Heart left ventricle (tissue), 16 donors: ENCODE data around the gene PARVA. TPM values are rescaled to one million over a fixed set of nuclear protein-coding genes. Genes with fewer than 3 reads are reported as not detected.

ENCODE experiments used
- ATAC-seq, 4 donors: fragments of 200-7000 bp; cut with Tn5 transposase; one replicate each; pipeline ENCODE4 v1.9.1; 2020 to 2022; ENCODE audit warnings: moderate library complexity in 4 of 4, mild to moderate bottlenecking in 3 of 4, moderate number of reproducible peaks in 1 of 4
- DNase-seq, 5 donors: peaks; one replicate each; pipeline ENCODE4 v3.0.0-alpha.2; 2020
- H3K27ac ChIP-seq, 12 donors: fragments of 200-600 bp; sonication (generic) in 4 of 12; one replicate each; pipeline versions ENCODE4 v1.5.0 to v1.8.0; 2016 to 2022; ENCODE audit warnings: mild to moderate bottlenecking in 2 of 12
- H3K27me3 ChIP-seq, 9 donors: fragments of 200-600 bp; sonication (generic) in 2 of 9; one replicate each; pipeline versions ENCODE4 v1.5.1 to v1.8.0; 2016 to 2022; ENCODE audit warnings: mild to moderate bottlenecking in 3 of 9
- H3K36me3 ChIP-seq, 9 donors: fragments of 200-600 bp; sonication (generic) in 2 of 9; one replicate each; pipeline versions ENCODE4 v1.5.0 to v1.8.0; 2018 to 2022; ENCODE audit warnings: mild to moderate bottlenecking in 2 of 9
- H3K4me1 ChIP-seq, 12 donors: fragments of 200-600 bp; sonication (generic) in 4 of 12; one replicate each; pipeline versions ENCODE4 v1.5.0 to v1.8.0; 2016 to 2022; ENCODE audit warnings: mild to moderate bottlenecking in 3 of 12
- H3K4me3 ChIP-seq, 12 donors: fragments of 200-600 bp; sonication (generic) in 4 of 12; one replicate each; pipeline versions ENCODE4 v1.5.0 to v1.8.0; 2017 to 2022; ENCODE audit warnings: mild to moderate bottlenecking in 9 of 12, moderate library complexity in 4 of 12
- H3K9me3 ChIP-seq, 12 donors: fragments of 200-600 bp; sonication (generic) in 4 of 12; one replicate each; pipeline versions ENCODE4 v1.5.0 to v1.8.0; 2016 to 2022; ENCODE audit warnings: mild to moderate bottlenecking in 1 of 12
- CTCF ChIP-seq, 12 donors: fragments of 200-600 bp; sonication (generic) in 4 of 12; IDR thresholded peaks; one replicate each; pipeline versions ENCODE4 v1.5.0 to v1.8.0; 2018 to 2022; ENCODE audit warnings: antibody characterized with exemption in 12 of 12, mild to moderate bottlenecking in 5 of 12
- POLR2A ChIP-seq, 2 donors: fragments of 450-650 bp; IDR thresholded peaks; one replicate each; pipeline ENCODE4 v1.6.1; 2017; ENCODE audit warnings: antibody characterized with exemption in 2 of 2, mild to moderate bottlenecking in 2 of 2, moderate library complexity in 2 of 2
- WGBS, 4 donors: extraction: QIAGEN DNeasy Blood & Tissue Kit in 2 of 4; methylation state at CpG; one replicate each; pipeline versions ENCODE4 v1.1.5 to v1.1.7; 2013 to 2018; 5-methylcytosine and 5-hydroxymethylcytosine counted together
- intact Hi-C, 10 donors: fragments of 100-400 bp; cut with DNase I; formaldehyde crosslinking; loops; one replicate each; pipeline versions ENCODE4 v1.11.1 to v1.14.2; 2022
- polyA plus RNA-seq, 2 donors: library from polyadenylated mRNA; stranded (reverse); fragments of 200-250 nt; gene quantifications; one replicate each; pipeline ENCODE4 v1.2.3, GENCODE V29; 2013
- total RNA-seq, 9 donors: library from RNA; depleted of rRNA in 2 of 9; stranded (reverse); fragments of >200 nt in 2 of 9; fragmentation: NEBNext Ultra II Directional in 3 of 9; extraction: Animal tissue kit (Norgen Biotek cat#: 25700) in 3 of 9; gene quantifications; one replicate each; pipeline versions ENCODE4 v1.1.0 to v1.2.4, GENCODE V29; 2016 to 2023
- donor health status: ischemic (EF 13 %, LVEDD 7.1; RV severe dilation, severe dysfunction).
- donor health status: healthy with polysubstance abuse.
- donor health status: DM: no; HTN: yes; CAD: no.
- donor health status: DM: no; HTN: no; CAD: no.
- donor health status: ischemic (EF 25% LVEDD 6.9; RV normal size, moderate dysfunction).
- donor health status: ischemic (EF 25% LVEDD 5.7; RV mildly dilated, moderate dysfunction).
- donor health status: healthy.
- donor health status: DM: yes; HTN: yes; CAD: no.
- donor health status: ischemic (EF 35%, LVEDD 5.7; RV mildly dilated, moderate dysfunction).
- donor health status: nonischemic (EF 11% LVEDD 7.7; RV severe dilation, severe dysfunction).
- donor health status: DM: yes; HTN: yes; CAD: no.
- donor health status: PGD.
- donor health status: ischemic (EF 29% LVEDD 5.4; RV normal size, mild dysfunction).
- donor health status: nonischemic (EF 23%, LVEDD 6.1; RV moderate dilation, normal function).

Gene PARVA
- total and polyA plus RNA-seq, 11 donors = 22.7 to 99.2 (median 65.9) TPM

DNA sequence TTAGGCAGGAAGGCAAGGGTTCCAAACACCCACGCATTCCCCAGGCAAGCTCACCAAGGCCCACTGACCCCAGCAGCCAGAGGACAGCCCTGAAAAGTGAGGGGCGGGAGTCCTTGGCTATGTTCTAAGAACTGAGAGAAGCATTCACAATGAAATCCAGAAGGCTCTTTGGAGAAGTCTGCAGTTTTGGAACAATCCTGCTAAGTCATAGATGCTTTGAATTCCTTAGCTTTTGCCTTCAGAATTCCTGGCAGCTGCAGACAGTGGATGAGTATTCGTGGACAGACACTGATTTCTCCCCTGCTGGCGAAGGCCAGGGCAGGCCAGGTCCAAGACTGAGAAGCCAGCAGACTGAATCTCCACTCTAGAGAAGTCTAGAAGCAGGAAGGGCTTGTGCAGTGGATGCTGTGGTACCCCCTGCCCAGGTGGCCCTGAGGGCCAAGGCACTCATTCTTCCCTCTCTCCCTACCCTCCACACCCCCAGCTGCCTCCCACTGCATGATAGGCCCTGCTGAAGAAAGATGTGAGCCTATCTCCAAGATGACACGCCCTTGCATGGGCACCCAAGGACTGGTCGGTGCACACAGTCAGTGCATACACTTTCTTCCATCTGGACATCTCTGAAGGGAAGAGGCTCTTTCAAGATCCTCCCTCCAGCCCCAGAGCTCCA lies 163.7 kb downstream of the PARVA start:
- no peak for DNase-seq
- Histone ChIP-seq H3K27ac (peak overlapping the region in 1 of 12 donors; percentile 70), H3K4me3 (no peak overlapping the region), H3K36me3 (no peaks in the 10 kb centered on the region), H3K4me1 (peaks cover 0 to 21% (median 8%) of the 10 kb centered on the region in 12 donors), H3K9me3 (no peaks in the 10 kb centered on the region), H3K27me3 (no peaks in the 10 kb centered on the region)
- WGBS, 4 donors = 58 to 79% (median 73%) methylated on average over 6 of the region's 6 CpGs
- ATAC-seq = peak in 3 of 4 donors; percentile 10 to 44 (median 24)
- peak in 2 of 12 donors; percentile 6 to 11 for TF ChIP-seq CTCF (IDR thresholded peaks at IDR 0.05)
- TF ChIP-seq POLR2A (IDR thresholded peaks at IDR 0.05) = no peak
- intact Hi-C loops = no loop called here

DNA sequence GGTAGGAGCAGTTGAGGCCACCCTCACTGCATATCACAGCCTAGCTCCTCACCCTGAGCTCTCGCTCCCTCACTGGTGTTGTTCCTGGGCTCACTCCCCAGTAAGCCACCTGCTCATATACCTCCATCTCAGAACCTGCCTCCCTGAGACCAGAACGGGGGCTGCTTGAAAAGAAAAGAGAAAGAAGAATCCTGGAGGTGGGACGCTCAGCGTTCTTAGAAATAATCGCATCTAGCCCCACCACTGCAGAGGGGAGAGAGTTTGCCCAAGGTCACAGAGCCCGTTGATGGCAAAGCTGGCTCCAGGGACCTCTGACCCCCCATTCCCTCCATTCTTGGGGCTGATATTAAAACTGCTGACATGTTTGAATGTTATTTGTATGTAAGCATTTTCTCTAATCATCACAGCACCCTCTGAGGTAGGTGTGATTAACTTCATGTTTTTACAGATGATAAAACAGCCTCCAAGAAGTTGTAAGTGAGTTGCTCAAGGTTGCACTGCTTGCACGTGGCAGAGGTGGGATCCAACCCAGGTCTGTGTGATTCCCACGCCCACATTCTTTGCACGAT lies 164.3 kb downstream of the PARVA start:
- Histone ChIP-seq H3K36me3 (no peaks in the 10 kb centered on the region), H3K9me3 (no peaks in the 10 kb centered on the region), H3K27me3 (no peaks in the 10 kb centered on the region), H3K4me3 (no peak overlapping the region), H3K27ac (peak overlapping the region in 1 of 12 donors; percentile 70), H3K4me1 (peaks cover 0 to 21% (median 8%) of the 10 kb centered on the region in 12 donors)
- intact Hi-C loops = no loop called here
- TF ChIP-seq POLR2A (IDR thresholded peaks at IDR 0.05) (no peak), CTCF (IDR thresholded peaks at IDR 0.05) (no peak)
- 91 to 93% (median 92%) methylated on average over 9 of the region's 9 CpGs for WGBS, 4 donors
- no peak for DNase-seq
- no peak for ATAC-seq

GRCh38 chr11:12542186-12542935 lies 165.0 kb downstream of the PARVA start:
- TF ChIP-seq CTCF (IDR thresholded peaks at IDR 0.05) = no peak
- H3K27ac ChIP-seq = no peak overlapping the region
- H3K27me3 ChIP-seq = no peaks in the 10 kb centered on the region
- H3K4me1 ChIP-seq = peaks cover 0 to 21% (median 8%) of the 10 kb centered on the region in 12 donors
- DNase-seq (no peak), ATAC-seq (no peak)
- H3K9me3 ChIP-seq = no peaks in the 10 kb centered on the region
- no peaks in the 10 kb centered on the region for H3K36me3 ChIP-seq
- H3K4me3 ChIP-seq = no peak overlapping the region
- WGBS, 4 donors = 63 to 76% (median 68%) methylated on average over 4 to 10 of the region's 10 CpGs
- intact Hi-C loops = no loop called here
